ENCODE measurements around the gene ARMC9.

ARMC9 gene

GRCh38 chr2:231201475-231201814, 3.0 kb downstream of the ARMC9 start:
- DNase-seq (ENCODE audit: low read depth, low spot score) = no peak

GRCh38 chr2:231203087-231203486, 4.7 kb downstream of the ARMC9 start:
- no peak for DNase-seq (ENCODE audit: low read depth, low spot score)

- DNase-seq (ENCODE audit: low read depth, low spot score) = no peak
Measured at GRCh38 chr2:231204146-231204545, 5.7 kb downstream of the ARMC9 start.

GRCh38 chr2:231204581-231204980, 6.2 kb downstream of the ARMC9 start:
- no peak for DNase-seq (ENCODE audit: low read depth, low spot score)

- no peak for DNase-seq (ENCODE audit: low read depth, low spot score)
Measured at GRCh38 chr2:231207734-231208133, 9.3 kb downstream of the ARMC9 start.

- no peak for DNase-seq (ENCODE audit: low read depth, low spot score)
Measured at GRCh38 chr2:231210782-231211181, 12.4 kb downstream of the ARMC9 start.

- no peak for DNase-seq (ENCODE audit: low read depth, low spot score)
Measured at GRCh38 chr2:231211486-231211885, 13.1 kb downstream of the ARMC9 start.

- DNase-seq (ENCODE audit: low read depth, low spot score) = no peak
Measured at GRCh38 chr2:231212329-231212845, 14.0 kb downstream of the ARMC9 start.

- no peak for DNase-seq (ENCODE audit: low read depth, low spot score)
Measured at GRCh38 chr2:231213931-231214642, 15.7 kb downstream of the ARMC9 start.

- no peak for DNase-seq (ENCODE audit: low read depth, low spot score)
Measured at GRCh38 chr2:231218366-231218765, 19.9 kb downstream of the ARMC9 start.

GRCh38 chr2:231219289-231219688, 20.9 kb downstream of the ARMC9 start:
- no peak for DNase-seq (ENCODE audit: low read depth, low spot score)

GRCh38 chr2:231221761-231222160, 23.3 kb downstream of the ARMC9 start:
- DNase-seq (ENCODE audit: low read depth, low spot score) = no peak

- DNase-seq (ENCODE audit: low read depth, low spot score) = no peak
Measured at GRCh38 chr2:231222318-231223000, 24.0 kb downstream of the ARMC9 start.

GRCh38 chr2:231223001-231223375, 24.6 kb downstream of the ARMC9 start:
- DNase-seq (ENCODE audit: low read depth, low spot score) = no peak

GRCh38 chr2:231223458-231223976, 25.1 kb downstream of the ARMC9 start:
- DNase-seq (ENCODE audit: low read depth, low spot score) = no peak

GRCh38 chr2:231227310-231228162, 29.1 kb downstream of the ARMC9 start:
- peak; percentile 38 for DNase-seq (ENCODE audit: low read depth, low spot score)

- no peak for DNase-seq (ENCODE audit: low read depth, low spot score)
Measured at GRCh38 chr2:231228223-231228622, 29.8 kb downstream of the ARMC9 start.

GRCh38 chr2:231228974-231229529, 30.6 kb downstream of the ARMC9 start:
- DNase-seq (ENCODE audit: low read depth, low spot score) = no peak

GRCh38 chr2:231235217-231235616, 36.8 kb downstream of the ARMC9 start:
- no peak for DNase-seq (ENCODE audit: low read depth, low spot score)

- no peak for DNase-seq (ENCODE audit: low read depth, low spot score)
Measured at GRCh38 chr2:231238689-231239088, 40.3 kb downstream of the ARMC9 start.

GRCh38 chr2:231239751-231240150, 41.3 kb downstream of the ARMC9 start:
- no peak for DNase-seq (ENCODE audit: low read depth, low spot score)

Measured in brain pericyte (primary cell).